Measurements from ENCODE around the gene IL31.

DNA sequence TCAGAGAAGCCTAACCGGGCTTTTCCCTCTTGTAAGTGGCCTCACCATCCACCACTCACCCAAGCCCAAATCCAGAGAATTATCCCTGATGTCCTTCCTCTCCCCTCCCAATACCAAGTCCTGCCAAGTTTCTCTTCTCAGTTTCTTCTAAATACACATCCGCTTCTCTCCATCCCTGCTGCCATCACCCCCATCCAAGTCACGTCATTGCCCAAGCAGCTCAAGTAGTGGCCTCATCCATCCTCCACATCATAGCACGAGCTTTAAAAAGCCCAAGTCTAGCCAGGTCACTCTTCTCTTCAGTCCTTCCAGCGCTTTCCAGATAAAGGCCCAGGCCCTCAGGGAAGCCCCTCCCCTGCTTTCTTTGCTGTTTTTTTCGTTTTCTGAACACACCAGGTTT lies 25.4 kb downstream of the IL31 start:
- no peak for TF ChIP-seq JUND (IDR thresholded peaks at IDR 0.05)
- TF ChIP-seq, protein P1, sequence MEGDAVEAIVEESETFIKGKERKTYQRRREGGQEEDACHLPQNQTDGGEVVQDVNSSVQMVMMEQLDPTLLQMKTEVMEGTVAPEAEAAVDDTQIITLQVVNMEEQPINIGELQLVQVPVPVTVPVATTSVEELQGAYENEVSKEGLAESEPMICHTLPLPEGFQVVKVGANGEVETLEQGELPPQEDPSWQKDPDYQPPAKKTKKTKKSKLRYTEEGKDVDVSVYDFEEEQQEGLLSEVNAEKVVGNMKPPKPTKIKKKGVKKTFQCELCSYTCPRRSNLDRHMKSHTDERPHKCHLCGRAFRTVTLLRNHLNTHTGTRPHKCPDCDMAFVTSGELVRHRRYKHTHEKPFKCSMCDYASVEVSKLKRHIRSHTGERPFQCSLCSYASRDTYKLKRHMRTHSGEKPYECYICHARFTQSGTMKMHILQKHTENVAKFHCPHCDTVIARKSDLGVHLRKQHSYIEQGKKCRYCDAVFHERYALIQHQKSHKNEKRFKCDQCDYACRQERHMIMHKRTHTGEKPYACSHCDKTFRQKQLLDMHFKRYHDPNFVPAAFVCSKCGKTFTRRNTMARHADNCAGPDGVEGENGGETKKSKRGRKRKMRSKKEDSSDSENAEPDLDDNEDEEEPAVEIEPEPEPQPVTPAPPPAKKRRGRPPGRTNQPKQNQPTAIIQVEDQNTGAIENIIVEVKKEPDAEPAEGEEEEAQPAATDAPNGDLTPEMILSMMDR (IDR thresholded peaks at IDR 0.05; ENCODE audit: low read depth, low read length, missing input control) = no peak
- no peak for TF ChIP-seq YY1 (IDR thresholded peaks at IDR 0.05)
- TF ChIP-seq, protein P2, sequence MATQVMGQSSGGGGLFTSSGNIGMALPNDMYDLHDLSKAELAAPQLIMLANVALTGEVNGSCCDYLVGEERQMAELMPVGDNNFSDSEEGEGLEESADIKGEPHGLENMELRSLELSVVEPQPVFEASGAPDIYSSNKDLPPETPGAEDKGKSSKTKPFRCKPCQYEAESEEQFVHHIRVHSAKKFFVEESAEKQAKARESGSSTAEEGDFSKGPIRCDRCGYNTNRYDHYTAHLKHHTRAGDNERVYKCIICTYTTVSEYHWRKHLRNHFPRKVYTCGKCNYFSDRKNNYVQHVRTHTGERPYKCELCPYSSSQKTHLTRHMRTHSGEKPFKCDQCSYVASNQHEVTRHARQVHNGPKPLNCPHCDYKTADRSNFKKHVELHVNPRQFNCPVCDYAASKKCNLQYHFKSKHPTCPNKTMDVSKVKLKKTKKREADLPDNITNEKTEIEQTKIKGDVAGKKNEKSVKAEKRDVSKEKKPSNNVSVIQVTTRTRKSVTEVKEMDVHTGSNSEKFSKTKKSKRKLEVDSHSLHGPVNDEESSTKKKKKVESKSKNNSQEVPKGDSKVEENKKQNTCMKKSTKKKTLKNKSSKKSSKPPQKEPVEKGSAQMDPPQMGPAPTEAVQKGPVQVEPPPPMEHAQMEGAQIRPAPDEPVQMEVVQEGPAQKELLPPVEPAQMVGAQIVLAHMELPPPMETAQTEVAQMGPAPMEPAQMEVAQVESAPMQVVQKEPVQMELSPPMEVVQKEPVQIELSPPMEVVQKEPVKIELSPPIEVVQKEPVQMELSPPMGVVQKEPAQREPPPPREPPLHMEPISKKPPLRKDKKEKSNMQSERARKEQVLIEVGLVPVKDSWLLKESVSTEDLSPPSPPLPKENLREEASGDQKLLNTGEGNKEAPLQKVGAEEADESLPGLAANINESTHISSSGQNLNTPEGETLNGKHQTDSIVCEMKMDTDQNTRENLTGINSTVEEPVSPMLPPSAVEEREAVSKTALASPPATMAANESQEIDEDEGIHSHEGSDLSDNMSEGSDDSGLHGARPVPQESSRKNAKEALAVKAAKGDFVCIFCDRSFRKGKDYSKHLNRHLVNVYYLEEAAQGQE (IDR thresholded peaks at IDR 0.05) = no peak
- TF ChIP-seq SP1 (IDR thresholded peaks at IDR 0.05) = no peak
- no peak for TF ChIP-seq GABPA (IDR thresholded peaks at IDR 0.05 in 1 of 2, conservative IDR thresholded peaks at IDR 0.05 in 1 of 2)
- no peak for TF ChIP-seq TAF1 (conservative IDR thresholded peaks at IDR 0.05)
- no peak for TF ChIP-seq EGR1 (IDR thresholded peaks at IDR 0.05; ENCODE audit: low read depth in 2 of 2)
- TF ChIP-seq, protein P3, sequence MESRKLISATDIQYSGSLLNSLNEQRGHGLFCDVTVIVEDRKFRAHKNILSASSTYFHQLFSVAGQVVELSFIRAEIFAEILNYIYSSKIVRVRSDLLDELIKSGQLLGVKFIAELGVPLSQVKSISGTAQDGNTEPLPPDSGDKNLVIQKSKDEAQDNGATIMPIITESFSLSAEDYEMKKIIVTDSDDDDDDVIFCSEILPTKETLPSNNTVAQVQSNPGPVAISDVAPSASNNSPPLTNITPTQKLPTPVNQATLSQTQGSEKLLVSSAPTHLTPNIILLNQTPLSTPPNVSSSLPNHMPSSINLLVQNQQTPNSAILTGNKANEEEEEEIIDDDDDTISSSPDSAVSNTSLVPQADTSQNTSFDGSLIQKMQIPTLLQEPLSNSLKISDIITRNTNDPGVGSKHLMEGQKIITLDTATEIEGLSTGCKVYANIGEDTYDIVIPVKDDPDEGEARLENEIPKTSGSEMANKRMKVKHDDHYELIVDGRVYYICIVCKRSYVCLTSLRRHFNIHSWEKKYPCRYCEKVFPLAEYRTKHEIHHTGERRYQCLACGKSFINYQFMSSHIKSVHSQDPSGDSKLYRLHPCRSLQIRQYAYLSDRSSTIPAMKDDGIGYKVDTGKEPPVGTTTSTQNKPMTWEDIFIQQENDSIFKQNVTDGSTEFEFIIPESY (IDR thresholded peaks at IDR 0.05) = no peak
- TF ChIP-seq, protein P4, sequence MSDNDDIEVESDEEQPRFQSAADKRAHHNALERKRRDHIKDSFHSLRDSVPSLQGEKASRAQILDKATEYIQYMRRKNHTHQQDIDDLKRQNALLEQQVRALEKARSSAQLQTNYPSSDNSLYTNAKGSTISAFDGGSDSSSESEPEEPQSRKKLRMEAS (IDR thresholded peaks at IDR 0.05) = no peak
- no peak for TF ChIP-seq FOXA2 (IDR thresholded peaks at IDR 0.05)

All from liver (tissue), 3 donors.